Upper lobe of left lung (tissue), 6 donors: ENCODE data around the gene DIRAS1. TPM values are rescaled to one million over a fixed set of nuclear protein-coding genes. Genes with fewer than 3 reads are reported as not detected.
A peak's percentile ranks its signal among the peaks of the same experiment; 100 is the strongest.

ENCODE experiments used
- ATAC-seq, 2 donors: fragments of 200-7000 bp; cut with Tn5 transposase; one replicate each; pipeline ENCODE4 v1.9.1; 2022; ENCODE audit warnings: mild to moderate bottlenecking in 2 of 2, moderate library complexity in 2 of 2; ENCODE audit not compliant: low FRiP score in 2 of 2
- DNase-seq, 2 donors: peaks; one replicate each; pipeline ENCODE4 v3.0.0-alpha.2; 2019 to 2020
- H3K27ac ChIP-seq, 4 donors: fragments of 200-600 bp; sonication (generic); one replicate each; pipeline ENCODE4 v1.5.1; 2016 to 2019
- H3K27me3 ChIP-seq, 4 donors: fragments of 200-600 bp; sonication (generic); one replicate each; pipeline ENCODE4 v1.5.1; 2017 to 2019
- H3K36me3 ChIP-seq, 4 donors: fragments of 200-600 bp; sonication (generic); one replicate each; pipeline ENCODE4 v1.5.1; 2016 to 2019
- H3K4me1 ChIP-seq, 4 donors: fragments of 200-600 bp; sonication (generic); one replicate each; pipeline ENCODE4 v1.5.1; 2018 to 2019
- H3K4me3 ChIP-seq, 4 donors: fragments of 200-600 bp; sonication (generic); one replicate each; pipeline ENCODE4 v1.5.1; 2017 to 2019; ENCODE audit warnings: mild to moderate bottlenecking in 2 of 4, moderate library complexity in 1 of 4
- H3K9me3 ChIP-seq, 4 donors: fragments of 200-600 bp; sonication (generic); one replicate each; pipeline ENCODE4 v1.5.1; 2018 to 2019
- CTCF ChIP-seq, 6 experiments: fragments of 450-650 bp in 4 of 6; fragments of 200-600 bp in 2 of 6; sonication (generic) in 2 of 6; IDR thresholded peaks; one replicate each; pipeline ENCODE4 v1.5.1; 2016 to 2019; ENCODE audit warnings: antibody characterized with exemption in 6 of 6
- EP300 ChIP-seq, 4 donors: sonication (generic); formaldehyde crosslinking; IDR thresholded peaks; one replicate each; pipeline ENCODE4 v1.5.1; 2017; ENCODE audit warnings: antibody characterized with exemption in 4 of 4, control low read depth in 2 of 4
- POLR2A ChIP-seq, 4 donors: fragments of 450-650 bp; IDR thresholded peaks; one replicate each; pipeline ENCODE4 v1.5.1; 2016 to 2017; ENCODE audit warnings: antibody characterized with exemption in 4 of 4, mild to moderate bottlenecking in 2 of 4
- POLR2AphosphoS5 ChIP-seq, 2 donors: sonication (generic); formaldehyde crosslinking; IDR thresholded peaks; one replicate each; pipeline ENCODE4 v1.5.1; 2017; ENCODE audit warnings: antibody characterized with exemption in 2 of 2
- WGBS, 2 donors: methylation state at CpG; one replicate each; pipeline ENCODE4 v1.1.5; 2017 to 2018; 5-methylcytosine and 5-hydroxymethylcytosine counted together
- total RNA-seq, 6 donors: library from RNA; depleted of rRNA in 4 of 6; stranded (reverse); fragments of >200 nt in 4 of 6; gene quantifications; one replicate each; pipeline versions ENCODE4 v1.1.0 to v1.2.1, GENCODE V29; 2016 to 2021
- donor health status: DM: no; HTN: no; CAD: no; lungs with moderate emphysema.
- donor health status: DM: no; HTN: yes; CAD: no; lungs with severe emphysema.

DIRAS1 gene
- total RNA-seq, 6 donors from 2014 or later, result 0.15 to 1.3 (median 0.81) TPM; not detected in 3

- WGBS, 2 donors, result 66 to 94% methylated on average over 7 of the region's 7 CpGs
- Histone ChIP-seq H3K4me1 (peaks cover 0 to 3% (median 0%) of the 10 kb centered on the region in 4 donors), H3K27ac (no peak overlapping the region), H3K36me3 (peaks cover 8 to 96% (median 80%) of the 10 kb centered on the region in 4 donors), H3K27me3 (no peaks in the 10 kb centered on the region), H3K9me3 (no peaks in the 10 kb centered on the region), H3K4me3 (no peak overlapping the region)
- DNase-seq (peak in 1 of 2 donors; percentile 70), ATAC-seq (no peak)
- TF ChIP-seq POLR2AphosphoS5 (IDR thresholded peaks at IDR 0.05), result no peak
- no peak for TF ChIP-seq EP300 (IDR thresholded peaks at IDR 0.05)
- TF ChIP-seq POLR2A (IDR thresholded peaks at IDR 0.05), result no peak
- TF ChIP-seq CTCF (IDR thresholded peaks at IDR 0.05), result no peak
Measured at GRCh38 chr19:2759965-2760364, 38.8 kb upstream of the DIRAS1 start.

- no peaks in the 10 kb centered on the region for H3K9me3 ChIP-seq
- no peak overlapping the region for H3K4me3 ChIP-seq
- WGBS, 2 donors, result 90 to 95% methylated on average over 17 of the region's 17 CpGs
- DNase-seq (no peak), ATAC-seq (no peak)
- peaks cover 9 to 97% (median 80%) of the 10 kb centered on the region in 4 donors for H3K36me3 ChIP-seq
- no peaks in the 10 kb centered on the region for H3K27me3 ChIP-seq
- no peak overlapping the region for H3K27ac ChIP-seq
- TF ChIP-seq POLR2A (IDR thresholded peaks at IDR 0.05) (no peak), CTCF (IDR thresholded peaks at IDR 0.05) (no peak), POLR2AphosphoS5 (IDR thresholded peaks at IDR 0.05) (no peak), EP300 (IDR thresholded peaks at IDR 0.05) (no peak)
- H3K4me1 ChIP-seq, result peaks cover 0 to 3% (median 0%) of the 10 kb centered on the region in 4 donors
Measured at GRCh38 chr19:2759362-2759761, 38.2 kb upstream of the DIRAS1 start.

GRCh38 chr19:2758601-2759313 lies 37.6 kb upstream of the DIRAS1 start:
- no peaks in the 10 kb centered on the region for H3K27me3 ChIP-seq
- H3K4me3 ChIP-seq, result no peak overlapping the region
- H3K27ac ChIP-seq, result no peak overlapping the region
- 96 to 97% methylated on average over 17 of the region's 17 CpGs for WGBS, 2 donors
- H3K36me3 ChIP-seq, result peaks cover 9 to 97% (median 80%) of the 10 kb centered on the region in 4 donors
- H3K4me1 ChIP-seq, result peaks cover 0 to 3% (median 0%) of the 10 kb centered on the region in 4 donors
- no peaks in the 10 kb centered on the region for H3K9me3 ChIP-seq
- no peak for ATAC-seq
- TF ChIP-seq CTCF (IDR thresholded peaks at IDR 0.05) (no peak), POLR2A (IDR thresholded peaks at IDR 0.05) (no peak), EP300 (IDR thresholded peaks at IDR 0.05) (no peak), POLR2AphosphoS5 (IDR thresholded peaks at IDR 0.05) (no peak)
- no peak for DNase-seq

- Histone ChIP-seq H3K27ac (no peak overlapping the region), H3K4me1 (peaks cover 0 to 3% (median 0%) of the 10 kb centered on the region in 4 donors), H3K4me3 (no peak overlapping the region), H3K27me3 (no peaks in the 10 kb centered on the region), H3K9me3 (no peaks in the 10 kb centered on the region), H3K36me3 (peaks cover 9 to 88% (median 66%) of the 10 kb centered on the region in 4 donors)
- DNase-seq, result peak in 1 of 2 donors; percentile 81
- TF ChIP-seq POLR2A (IDR thresholded peaks at IDR 0.05) (no peak), CTCF (IDR thresholded peaks at IDR 0.05) (no peak), POLR2AphosphoS5 (IDR thresholded peaks at IDR 0.05) (no peak), EP300 (IDR thresholded peaks at IDR 0.05) (no peak)
- ATAC-seq, result peak in 1 of 2 donors; percentile 3
- WGBS, 2 donors, result 96 to 98% methylated on average over 23 to 48 of the region's 48 CpGs
Measured at GRCh38 chr19:2756921-2757881, 36.0 kb upstream of the DIRAS1 start.
